Measurements from ENCODE around the gene B3GAT1.

DNA sequence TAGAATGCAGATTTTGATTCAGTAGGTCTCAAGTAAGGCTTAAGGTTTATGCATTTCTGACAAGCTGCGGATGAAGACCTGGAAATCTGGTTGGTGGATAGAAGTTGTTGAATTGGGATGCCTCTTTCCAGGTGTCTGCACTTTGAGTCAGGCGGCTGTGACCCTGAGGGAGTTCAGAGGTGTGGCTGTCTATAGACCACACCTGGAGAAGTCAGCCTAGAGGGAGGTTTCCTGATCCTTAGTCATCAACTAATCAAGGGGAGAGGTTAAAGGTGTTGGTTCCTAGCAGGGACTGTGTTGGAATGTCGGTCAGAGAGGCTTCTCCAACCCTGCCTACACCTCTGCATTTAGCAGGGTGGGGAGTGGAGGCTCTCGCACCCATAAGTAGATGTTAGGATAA, 72.3 kb downstream of the B3GAT1 start:
- TF ChIP-seq, protein P1, sequence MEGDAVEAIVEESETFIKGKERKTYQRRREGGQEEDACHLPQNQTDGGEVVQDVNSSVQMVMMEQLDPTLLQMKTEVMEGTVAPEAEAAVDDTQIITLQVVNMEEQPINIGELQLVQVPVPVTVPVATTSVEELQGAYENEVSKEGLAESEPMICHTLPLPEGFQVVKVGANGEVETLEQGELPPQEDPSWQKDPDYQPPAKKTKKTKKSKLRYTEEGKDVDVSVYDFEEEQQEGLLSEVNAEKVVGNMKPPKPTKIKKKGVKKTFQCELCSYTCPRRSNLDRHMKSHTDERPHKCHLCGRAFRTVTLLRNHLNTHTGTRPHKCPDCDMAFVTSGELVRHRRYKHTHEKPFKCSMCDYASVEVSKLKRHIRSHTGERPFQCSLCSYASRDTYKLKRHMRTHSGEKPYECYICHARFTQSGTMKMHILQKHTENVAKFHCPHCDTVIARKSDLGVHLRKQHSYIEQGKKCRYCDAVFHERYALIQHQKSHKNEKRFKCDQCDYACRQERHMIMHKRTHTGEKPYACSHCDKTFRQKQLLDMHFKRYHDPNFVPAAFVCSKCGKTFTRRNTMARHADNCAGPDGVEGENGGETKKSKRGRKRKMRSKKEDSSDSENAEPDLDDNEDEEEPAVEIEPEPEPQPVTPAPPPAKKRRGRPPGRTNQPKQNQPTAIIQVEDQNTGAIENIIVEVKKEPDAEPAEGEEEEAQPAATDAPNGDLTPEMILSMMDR (IDR thresholded peaks at IDR 0.05), result no peak
- TF ChIP-seq EZH2 (IDR thresholded peaks at IDR 0.05; ENCODE audit: borderline replicate concordance, insufficient read depth, low read depth, low read length, poor library complexity, severe bottlenecking), result no peak

All from B cell (primary cell).